Mesothelial cell of epicardium (in vitro differentiated cells): ENCODE data around the gene SSBP3. TPM values are rescaled to one million over a fixed set of nuclear protein-coding genes. Genes with fewer than 3 reads are reported as not detected.

Experiments
- DNase-seq, 2 experiments: peaks; one replicate each; pipeline ENCODE4 v3.0.0; 2021; ENCODE audit warnings: low spot score in 2 of 2; ENCODE audit not compliant: unreplicated experiment in 2 of 2
- H3K27ac Mint-ChIP-seq: 2 replicates; pipeline ENCODE4 v1.8.0; 2021; ENCODE audit warnings: mixed read lengths
- H3K27me3 Mint-ChIP-seq: 2 replicates; pipeline ENCODE4 v1.8.0; 2021; ENCODE audit warnings: low read depth, mixed read lengths
- H3K36me3 Mint-ChIP-seq: 2 replicates; pipeline ENCODE4 v1.8.0; 2021; ENCODE audit warnings: mixed read lengths
- H3K4me1 Mint-ChIP-seq: 2 replicates; pipeline ENCODE4 v1.8.0; 2021; ENCODE audit warnings: mixed read lengths
- H3K4me3 Mint-ChIP-seq: 2 replicates; pipeline ENCODE4 v1.8.0; 2021; ENCODE audit warnings: mild to moderate bottlenecking, moderate library complexity, mixed read lengths
- H3K9me3 Mint-ChIP-seq: 2 replicates; pipeline ENCODE4 v1.8.0; 2021; ENCODE audit warnings: mixed read lengths
- CTCF ChIP-seq: fragments of 200-600 bp; sonication (generic); IDR thresholded peaks from one replicate; pipeline ENCODE4 v1.5.0; 2021; ENCODE audit warnings: antibody characterized with exemption; ENCODE audit not compliant: unreplicated experiment
- total RNA-seq: library from RNA; stranded (reverse); gene quantifications from 3 replicates; pipeline ENCODE4 v1.2.1, GENCODE V29; 2021

The SSBP3 gene
- total RNA-seq, 1 donor from 2014 or later = 172 TPM

GRCh38 chr1:54325284-54325683 lies 80.9 kb downstream of the SSBP3 start:
- TF ChIP-seq CTCF = no peak
- H3K4me3 Mint-ChIP-seq = no peak overlapping the region
- H3K36me3 Mint-ChIP-seq = peaks cover 8% of the 10 kb centered on the region
- DNase-seq = no peak
- H3K27me3 Mint-ChIP-seq = no peaks in the 10 kb centered on the region
- H3K27ac Mint-ChIP-seq = peak overlapping the region; percentile 91
- H3K9me3 Mint-ChIP-seq = no peaks in the 10 kb centered on the region
- H3K4me1 Mint-ChIP-seq = peaks cover 87% of the 10 kb centered on the region

- no peak for TF ChIP-seq CTCF
- no peaks in the 10 kb centered on the region for H3K9me3 Mint-ChIP-seq
- peaks cover 79% of the 10 kb centered on the region for H3K4me1 Mint-ChIP-seq
- H3K27ac Mint-ChIP-seq = peak overlapping the region; percentile 91
- DNase-seq = no peak
- H3K4me3 Mint-ChIP-seq = no peak overlapping the region
- H3K36me3 Mint-ChIP-seq = peaks cover 12% of the 10 kb centered on the region
- no peaks in the 10 kb centered on the region for H3K27me3 Mint-ChIP-seq
These were observed 81.7 kb downstream of the SSBP3 start for GRCh38 chr1:54324251-54325140.

GRCh38 chr1:54323921-54324250 lies 82.3 kb downstream of the SSBP3 start:
- H3K4me1 Mint-ChIP-seq = peaks cover 75% of the 10 kb centered on the region
- no peak for DNase-seq
- H3K4me3 Mint-ChIP-seq = no peak overlapping the region

GRCh38 chr1:54323324-54323739 lies 82.9 kb downstream of the SSBP3 start:
- H3K36me3 Mint-ChIP-seq = peaks cover 18% of the 10 kb centered on the region
- no peak for DNase-seq
- no peaks in the 10 kb centered on the region for H3K9me3 Mint-ChIP-seq
- TF ChIP-seq CTCF = no peak
- peak overlapping the region; percentile 91 for H3K27ac Mint-ChIP-seq
- H3K4me3 Mint-ChIP-seq = no peak overlapping the region
- H3K4me1 Mint-ChIP-seq = peaks cover 73% of the 10 kb centered on the region
- no peaks in the 10 kb centered on the region for H3K27me3 Mint-ChIP-seq

More at GRCh38 chr1:54323921-54324250, 82.3 kb downstream of the SSBP3 start:
- no peak for TF ChIP-seq CTCF
- peaks cover 16% of the 10 kb centered on the region for H3K36me3 Mint-ChIP-seq
- H3K27ac Mint-ChIP-seq = peak overlapping the region; percentile 91
- H3K9me3 Mint-ChIP-seq = no peaks in the 10 kb centered on the region
- no peaks in the 10 kb centered on the region for H3K27me3 Mint-ChIP-seq

GRCh38 chr1:54318246-54318814 lies 87.9 kb downstream of the SSBP3 start:
- DNase-seq = no peak
- Mint-ChIP-seq H3K4me1 (peaks cover 44% of the 10 kb centered on the region), H3K27ac (peak overlapping the region; percentile 43), H3K36me3 (peaks cover 19% of the 10 kb centered on the region), H3K9me3 (no peaks in the 10 kb centered on the region), H3K27me3 (no peaks in the 10 kb centered on the region), H3K4me3 (no peak overlapping the region)
- TF ChIP-seq CTCF = no peak
